Stimulated activated CD4-positive, alpha-beta T cell treated with anti-CD3 and anti-CD28 coated beads, Interleukin-12 subunit alpha, Interleukin-12 subunit beta, amount 100 ng/mL, for 24 hours (primary cell): ENCODE data around the gene ANAPC1.
"Not testable (repeated sequence)": the region's sequence is repeated elsewhere in the genome, so short reads cannot be mapped to it uniquely, and the experiment has no call there.

Source experiments
- DNase-seq, 2 experiments: peaks; one replicate each; pipeline ENCODE4 v3.0.0-alpha.2; 2020; ENCODE audit warnings: low read depth in 2 of 2

ANAPC1 gene

DNA sequence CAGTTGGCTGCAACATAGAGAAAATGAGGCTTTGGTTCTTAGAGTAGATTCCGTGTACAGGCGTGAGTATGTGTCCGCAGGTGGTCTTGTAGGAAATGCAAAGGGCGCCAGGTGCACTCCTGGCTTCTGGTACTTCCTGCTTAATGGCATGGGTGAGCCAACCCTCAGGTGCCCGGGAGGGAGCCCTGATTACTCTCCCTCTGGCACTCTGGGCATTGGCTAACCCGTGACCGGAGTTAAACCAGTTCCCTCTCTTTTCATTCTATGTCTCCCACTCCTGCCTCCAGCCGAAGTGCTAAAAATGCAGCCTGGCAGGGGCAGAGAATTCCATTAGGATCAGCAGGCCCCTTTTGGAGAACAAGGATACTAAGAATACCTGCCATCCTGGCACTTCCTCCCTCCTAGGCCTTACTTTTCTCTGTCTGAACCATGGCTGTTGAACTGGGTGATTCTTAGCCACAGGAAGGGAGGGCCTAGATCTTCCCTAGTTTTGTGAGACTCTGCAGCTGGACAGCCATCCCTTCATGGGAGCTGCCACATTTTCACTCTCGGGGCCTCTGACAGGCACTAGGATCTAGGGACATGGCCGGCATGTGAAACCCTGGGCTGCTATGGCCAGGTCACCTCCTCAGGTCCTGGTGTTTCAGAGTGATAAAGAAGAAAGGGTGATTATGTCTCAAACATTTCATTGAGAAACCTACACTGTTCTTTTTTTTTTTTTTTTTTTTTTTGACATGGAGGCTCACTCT lies 20.9 kb upstream of the ANAPC1 start:
- DNase-seq, result no peak

DNA sequence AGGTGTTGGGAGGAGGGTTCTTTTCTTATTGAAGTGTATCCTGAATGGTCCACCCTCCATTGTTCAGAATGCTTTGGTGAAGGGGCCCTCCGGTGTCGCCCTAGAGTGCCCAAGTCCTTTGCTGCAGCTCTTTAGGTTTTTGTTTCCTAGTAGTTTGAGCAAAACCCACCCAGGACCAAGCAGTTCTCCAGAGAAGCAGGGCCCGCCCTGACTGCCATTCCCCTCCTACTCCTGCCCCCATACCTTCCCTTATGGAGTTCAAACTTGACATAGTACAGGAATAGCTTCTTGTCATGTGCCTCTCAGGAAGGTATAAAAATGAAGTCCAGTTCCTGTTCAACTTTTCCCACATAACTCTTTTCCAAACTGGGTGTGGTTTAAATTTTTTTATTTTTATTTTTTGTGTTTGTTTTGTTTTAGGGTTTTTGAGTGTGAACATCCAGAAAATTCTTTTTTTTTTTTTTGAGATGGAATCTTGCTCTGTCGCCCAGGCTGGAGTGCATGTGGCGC lies 20.0 kb upstream of the ANAPC1 start:
- no peak for DNase-seq

DNA sequence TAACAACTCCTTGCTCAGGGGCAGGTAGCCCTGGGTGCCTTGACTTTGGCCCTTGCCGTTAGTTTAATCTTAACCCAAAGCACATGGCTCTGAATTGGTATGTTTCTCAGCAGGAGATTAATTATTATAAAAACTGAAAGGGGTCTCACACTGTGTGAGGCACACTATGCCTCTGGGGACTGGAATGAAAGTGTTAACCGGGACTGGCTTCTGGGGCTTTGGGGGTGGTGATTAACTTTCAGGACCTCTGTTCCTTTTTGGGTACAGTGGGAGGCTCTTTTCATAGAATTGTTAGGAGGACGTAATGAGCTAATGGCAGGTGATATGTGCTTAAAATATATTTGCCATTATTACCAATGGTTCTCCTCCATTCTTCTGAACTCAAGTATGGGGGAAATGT lies 19.5 kb upstream of the ANAPC1 start:
- DNase-seq, result no peak

DNA sequence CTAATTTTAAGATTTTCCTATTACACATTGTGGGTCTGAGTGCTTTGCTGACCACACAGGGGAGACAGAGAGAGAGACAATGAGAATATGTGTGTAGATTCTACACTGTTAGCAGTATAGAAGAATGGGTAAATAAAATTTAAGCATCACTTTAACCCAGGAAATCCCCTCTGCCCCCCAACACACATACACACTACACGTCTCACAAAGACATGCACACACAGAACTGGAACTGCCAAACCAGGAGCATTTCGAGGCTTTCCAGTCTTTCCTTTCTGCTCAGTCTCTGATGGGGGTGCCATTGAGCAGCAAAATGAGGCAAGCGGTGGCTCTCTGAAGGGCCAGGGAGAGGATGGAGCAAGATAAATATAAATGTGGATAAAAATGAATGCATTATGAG lies 16.9 kb upstream of the ANAPC1 start:
- no peak for DNase-seq

DNA sequence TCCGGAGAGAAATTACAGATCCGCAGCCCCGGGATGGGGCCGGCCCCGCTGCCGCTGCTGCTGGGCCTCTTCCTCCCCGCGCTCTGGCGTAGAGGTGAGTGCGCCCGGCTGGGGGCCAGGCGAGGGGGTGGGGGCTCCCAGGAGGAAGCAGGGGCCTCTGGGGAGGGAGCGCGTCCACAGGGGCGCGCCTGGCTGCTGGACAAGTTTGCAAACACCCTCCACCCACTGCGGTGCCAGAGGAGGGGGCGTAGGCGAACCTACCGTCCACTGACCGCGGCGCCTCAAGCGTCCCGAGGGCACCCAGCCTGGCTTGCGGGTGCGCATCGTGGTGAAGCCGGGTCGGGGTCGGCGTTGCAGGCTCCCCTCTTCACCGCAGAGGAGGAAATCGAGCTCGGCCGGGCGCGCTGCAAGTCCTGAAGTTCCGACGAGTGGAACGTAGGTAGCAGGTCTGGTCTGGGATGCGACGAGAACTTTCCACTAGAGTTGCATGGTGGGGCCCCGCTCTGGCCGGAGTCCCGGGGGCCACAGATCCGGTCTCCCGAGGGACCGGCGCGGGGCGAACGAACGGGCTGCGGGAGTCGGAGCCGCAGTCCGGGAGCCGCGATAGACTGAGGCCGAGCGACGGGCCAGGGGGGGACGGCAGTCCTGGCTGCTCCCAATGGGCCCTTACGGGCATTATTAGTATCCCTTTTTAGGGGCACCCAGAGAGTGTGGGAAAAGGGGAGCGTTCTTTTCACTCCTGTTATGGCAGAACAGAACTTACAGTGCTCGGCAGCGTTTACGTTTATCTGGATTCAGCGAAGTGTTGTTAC lies 14.9 kb upstream of the ANAPC1 start:
- DNase-seq, result peak in 1 of 2 experiments; percentile 12

DNA sequence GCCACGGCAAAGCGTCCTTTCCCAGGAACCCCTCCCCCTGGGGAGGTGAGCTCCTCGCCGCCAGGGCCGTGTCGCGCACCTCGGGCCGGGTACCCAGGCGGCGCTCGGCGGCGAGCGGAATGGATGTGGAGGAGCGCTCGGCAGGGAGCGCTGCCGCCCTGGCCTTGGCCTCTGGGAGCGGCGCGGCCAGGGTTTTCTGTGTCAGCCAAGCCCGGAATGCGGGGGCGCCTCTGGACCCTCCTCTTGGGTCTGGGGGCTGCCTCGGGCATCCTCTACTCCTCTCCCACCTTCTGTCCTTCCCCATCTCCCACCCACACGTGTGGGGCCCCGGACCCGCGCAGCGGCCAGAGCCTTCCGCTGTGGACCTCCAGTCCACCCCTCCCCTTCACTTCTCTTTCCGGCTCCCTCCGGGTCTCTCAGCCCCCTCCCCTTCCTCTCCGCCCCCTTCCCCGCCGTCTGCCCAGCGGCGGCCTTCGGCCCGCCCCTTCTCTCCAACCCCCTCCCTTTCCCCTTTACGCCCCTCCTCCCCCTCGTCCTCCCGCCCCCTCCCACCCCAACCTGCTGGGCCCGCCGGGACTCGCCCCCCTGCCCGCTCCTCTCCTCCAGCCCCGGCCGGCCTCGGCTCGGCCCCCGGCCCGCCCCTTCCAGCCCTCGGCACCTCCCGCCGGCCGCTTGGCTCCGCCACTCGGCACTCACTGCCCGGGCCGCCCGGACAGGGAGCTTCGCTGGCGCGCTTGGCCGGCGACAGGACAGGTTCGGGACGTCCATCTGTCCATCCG lies 14.1 kb upstream of the ANAPC1 start, which contains the start of gene MERTK:
TSS of gene MERTK (plus strand) at position 684 of the 779 bp plus-strand sequence. CDS start 129 bp downstream, outside the sequence.
- peak in 1 of 2 experiments; percentile 31 for DNase-seq

DNA sequence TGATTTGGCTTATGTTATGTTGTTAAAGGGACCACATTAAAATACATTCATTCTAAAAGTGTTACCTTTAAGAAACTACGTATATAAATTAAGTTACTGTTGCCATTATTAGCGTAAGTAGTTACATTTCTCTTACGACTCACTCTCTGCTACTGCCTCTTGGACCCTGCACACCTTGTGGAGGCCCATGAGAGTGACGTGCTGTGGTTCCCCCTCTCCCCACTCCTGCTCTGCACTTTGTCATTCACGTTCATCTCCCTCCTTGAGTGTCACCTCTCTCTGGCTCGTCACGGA lies 13.6 kb upstream of the ANAPC1 start:
- no peak for DNase-seq

DNA sequence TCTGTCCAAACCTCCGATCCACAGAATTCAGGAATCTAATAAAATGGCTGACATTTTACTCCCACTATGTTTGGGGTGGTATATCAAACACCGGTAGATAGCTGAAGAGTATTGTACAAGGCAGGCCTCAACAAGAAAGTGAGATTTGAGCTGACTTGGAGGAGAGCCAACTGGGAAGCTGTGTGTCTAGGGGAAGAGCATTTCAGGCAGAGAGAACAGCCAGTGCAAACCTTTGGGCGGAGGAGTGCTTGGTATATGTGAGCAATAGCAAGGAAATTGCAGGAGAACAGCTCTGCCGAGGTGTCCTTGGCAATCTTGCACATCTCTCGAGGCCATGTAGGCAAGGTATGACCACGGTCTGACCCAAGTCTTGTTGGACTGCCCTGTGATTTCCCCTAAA lies 12.6 kb upstream of the ANAPC1 start:
- no peak for DNase-seq

DNA sequence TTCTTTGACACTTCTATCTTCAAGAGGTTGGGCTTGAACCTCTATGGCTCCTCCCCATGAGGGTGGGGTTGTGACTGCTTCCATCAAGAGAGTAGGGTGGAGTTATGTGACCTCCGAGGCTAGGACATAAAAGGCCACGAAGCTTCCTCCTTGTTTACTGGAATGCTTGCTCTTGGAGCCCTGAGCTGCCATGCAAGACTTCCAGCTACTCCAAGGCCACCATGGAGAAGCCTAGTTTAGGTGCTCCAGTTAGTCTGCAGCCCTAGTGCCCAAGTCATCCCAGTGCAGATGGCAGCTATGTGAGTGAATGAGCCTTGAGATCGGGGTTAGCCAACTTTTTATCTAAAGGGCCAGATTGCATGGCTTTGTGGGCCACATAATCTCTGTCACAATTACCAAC lies 12.0 kb upstream of the ANAPC1 start:
- DNase-seq, result no peak

DNA sequence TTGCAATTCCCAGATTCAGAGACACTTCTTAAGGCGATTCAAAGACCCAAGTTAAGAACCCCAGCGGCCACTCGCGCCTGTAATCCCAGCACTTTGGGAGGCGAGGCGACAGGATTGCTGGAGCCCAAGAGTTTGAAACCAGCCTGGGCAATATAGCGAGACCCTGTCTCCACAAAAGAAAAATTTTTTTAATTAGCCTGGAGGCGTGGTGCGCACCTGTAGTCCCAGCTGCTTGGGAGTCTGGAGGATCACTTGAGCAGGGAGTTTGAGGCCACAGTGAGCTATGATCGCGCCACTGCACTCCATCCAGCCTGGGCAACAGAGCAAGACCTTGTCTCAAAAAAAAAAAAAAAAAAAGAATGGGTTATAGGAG lies 585 bp upstream of the ANAPC1 start:
- no peak for DNase-seq

DNA sequence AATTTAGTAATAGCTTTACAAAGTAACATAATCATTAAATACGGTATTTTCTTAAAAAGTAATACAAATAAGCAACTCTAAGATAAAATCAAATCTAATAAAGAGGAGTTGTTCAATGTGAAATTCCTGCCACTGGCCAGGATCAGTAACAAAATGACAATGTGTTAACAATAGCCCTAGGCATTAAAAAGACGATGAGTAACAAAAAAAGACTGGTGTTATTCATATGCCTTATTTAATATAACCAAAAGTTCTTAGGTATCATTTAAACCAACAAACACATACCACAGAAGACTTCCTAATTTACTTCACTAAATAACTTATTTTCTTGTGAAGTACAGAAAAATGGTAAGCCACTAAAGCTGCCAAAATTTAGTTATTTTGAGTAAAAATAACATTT lies 11.2 kb downstream of the ANAPC1 start:
- not testable (repeated sequence) for DNase-seq

DNA sequence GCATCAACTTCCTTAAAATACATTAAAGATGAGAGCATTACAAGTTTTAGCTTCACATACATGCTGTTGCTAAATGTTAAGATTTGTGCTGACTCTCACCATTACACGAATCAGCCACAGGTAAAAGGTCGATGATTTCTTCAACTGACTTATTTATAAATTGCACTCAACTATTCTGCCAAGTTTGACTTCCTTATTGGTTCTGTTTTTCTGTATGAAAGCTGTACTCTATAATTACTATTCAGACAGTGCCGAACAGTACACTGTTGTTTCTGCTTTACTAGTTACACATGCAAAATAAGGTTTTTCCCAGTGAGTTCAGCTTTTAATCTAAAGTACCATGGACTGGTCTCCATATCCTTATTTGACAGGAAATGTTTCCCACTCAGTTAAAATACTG lies 18.9 kb downstream of the ANAPC1 start:
- DNase-seq, result not testable (repeated sequence)

DNA sequence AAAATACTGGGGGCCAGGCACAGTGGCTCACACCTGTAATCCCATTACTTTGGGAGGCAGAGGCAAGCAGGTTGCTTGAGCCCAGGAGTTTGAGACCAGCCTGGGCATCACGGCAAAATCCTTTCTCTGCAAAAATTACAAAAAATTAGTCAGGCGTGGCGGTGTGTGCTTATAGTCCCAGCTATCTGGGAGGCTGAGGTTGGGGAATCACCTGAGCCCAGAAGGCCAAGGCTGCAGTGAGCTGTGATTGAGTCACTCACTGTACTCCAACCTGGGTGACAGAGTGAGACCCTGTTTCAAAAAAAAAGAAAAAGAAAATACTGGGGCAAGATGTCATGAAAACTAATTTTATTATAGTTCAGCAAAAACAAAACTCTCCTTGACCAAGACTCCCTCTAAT lies 24.0 kb downstream of the ANAPC1 start:
- not testable (repeated sequence) for DNase-seq

DNA sequence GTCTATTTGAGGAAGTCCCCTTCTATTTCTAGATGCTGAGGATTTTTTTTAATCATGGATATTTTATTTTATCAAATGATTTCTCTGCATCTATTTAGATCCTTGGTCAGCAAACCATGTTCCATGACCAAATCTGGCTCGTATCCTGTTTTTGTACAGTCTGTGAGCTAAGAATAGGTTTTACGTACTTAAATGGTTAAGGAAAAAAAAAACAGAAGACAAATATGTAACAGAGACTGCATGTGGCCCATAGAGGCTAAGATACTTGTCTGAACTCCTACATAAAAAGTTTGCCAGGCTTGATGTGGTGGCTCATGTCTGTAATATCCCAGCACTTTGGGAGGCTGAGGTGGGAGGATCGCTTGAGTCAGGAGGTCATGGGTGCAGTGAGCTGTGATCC lies 31.4 kb downstream of the ANAPC1 start:
- not testable (repeated sequence) for DNase-seq

DNA sequence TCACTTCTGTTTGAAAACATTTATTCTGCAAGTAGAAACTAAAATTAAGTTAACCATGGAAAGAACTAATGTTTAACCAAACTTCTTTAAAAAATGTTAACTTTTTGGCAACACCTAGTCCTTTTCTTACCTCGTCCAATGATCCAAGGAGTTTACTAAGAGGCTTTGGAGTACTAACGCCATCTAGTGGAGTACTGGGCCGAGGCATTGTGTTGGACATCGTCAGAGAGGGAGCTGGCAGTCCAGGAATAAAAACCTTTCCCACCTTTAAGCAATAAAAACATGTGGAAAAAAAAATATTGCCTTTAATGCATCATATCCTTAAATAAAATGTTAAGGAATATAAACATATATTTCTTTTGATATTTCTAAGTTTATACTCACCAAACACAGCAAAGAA lies 33.3 kb downstream of the ANAPC1 start:
- peak in 1 of 2 experiments; percentile 4 for DNase-seq

DNA sequence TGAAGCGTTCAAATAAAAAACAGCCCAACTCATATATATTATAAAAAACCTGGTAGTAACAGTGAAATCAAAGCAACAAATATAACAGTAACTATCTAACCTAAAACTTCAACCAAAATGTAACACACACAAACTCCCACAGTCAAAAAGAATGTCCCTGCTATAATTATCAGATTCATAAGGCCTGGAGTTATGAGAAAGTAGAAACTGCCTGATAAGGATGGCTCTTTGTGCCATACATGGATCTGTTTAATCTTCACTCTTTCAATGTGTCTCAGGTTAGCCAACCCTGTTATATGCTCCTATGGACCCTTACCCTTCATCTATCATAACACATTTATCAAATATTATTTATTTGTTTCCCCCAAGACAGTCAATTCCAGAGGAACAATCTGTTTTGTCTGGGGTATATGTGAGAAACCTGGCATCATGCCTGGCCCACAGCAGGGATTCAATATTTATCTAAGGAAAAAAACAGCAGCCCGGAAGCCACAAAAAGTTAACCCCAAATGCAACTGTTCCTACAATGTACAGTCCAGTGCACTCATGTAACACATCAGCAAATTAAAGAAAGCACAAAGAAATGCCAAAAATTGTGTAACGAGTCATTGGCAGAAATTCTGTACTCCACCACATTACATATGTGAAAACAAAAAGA lies 44.2 kb downstream of the ANAPC1 start:
- DNase-seq, result not testable (repeated sequence)

DNA sequence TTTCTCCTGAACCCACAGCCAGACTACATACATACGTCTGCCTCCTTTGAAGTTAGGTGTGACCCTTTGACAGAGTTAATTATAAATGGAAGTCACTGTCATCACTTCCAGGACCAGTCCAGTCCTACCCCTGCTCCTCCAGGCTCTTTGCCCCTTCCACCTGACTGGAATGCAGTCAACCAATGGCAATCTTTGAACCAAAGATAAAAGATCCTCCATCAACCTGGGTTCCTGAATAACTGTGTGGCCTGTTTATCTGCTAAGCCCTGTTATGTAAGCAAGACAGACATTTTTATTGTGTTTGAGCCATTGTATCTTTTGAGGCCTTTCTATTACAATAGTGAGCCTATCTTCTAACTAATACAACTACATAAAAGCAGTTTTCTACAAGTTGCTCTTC lies 45.0 kb downstream of the ANAPC1 start:
- not testable (repeated sequence) for DNase-seq

DNA sequence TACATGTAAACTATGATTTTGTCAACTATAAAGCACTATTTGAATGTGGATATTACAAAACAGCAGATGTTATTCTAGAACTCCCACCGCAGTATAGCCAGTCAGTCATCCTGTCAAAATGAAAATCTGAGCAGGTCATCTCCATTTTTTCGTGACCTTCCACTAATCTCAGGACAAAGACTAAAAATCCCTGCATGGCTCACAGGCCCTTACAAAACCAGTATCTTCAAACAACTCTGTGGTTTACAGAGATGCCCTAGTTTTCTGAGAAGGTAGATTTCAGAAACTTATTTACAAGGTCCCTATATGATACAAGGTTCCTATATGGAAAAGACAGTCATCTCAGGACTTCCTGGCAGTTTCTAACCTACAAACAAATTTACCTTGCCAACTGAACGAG lies 49.8 kb downstream of the ANAPC1 start:
- not testable (repeated sequence) for DNase-seq

DNA sequence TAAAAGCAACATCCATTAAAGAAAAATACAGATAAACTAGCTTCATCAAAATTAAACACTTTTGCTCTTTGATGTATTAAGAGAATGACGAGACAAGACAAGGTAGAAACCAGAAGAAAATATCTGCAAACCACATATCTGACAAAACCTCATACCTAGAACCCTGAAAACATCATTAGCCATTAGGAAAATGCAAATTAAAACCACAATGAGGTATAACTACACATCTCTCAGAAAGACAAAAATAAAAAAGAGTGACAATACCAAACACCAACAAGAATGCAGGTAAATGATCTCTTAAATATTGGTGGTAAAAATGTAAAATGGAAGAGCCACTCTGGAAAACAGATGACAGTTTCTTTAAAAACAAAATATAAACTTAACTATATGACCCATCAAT lies 53.5 kb downstream of the ANAPC1 start:
- DNase-seq, result not testable (repeated sequence)

DNA sequence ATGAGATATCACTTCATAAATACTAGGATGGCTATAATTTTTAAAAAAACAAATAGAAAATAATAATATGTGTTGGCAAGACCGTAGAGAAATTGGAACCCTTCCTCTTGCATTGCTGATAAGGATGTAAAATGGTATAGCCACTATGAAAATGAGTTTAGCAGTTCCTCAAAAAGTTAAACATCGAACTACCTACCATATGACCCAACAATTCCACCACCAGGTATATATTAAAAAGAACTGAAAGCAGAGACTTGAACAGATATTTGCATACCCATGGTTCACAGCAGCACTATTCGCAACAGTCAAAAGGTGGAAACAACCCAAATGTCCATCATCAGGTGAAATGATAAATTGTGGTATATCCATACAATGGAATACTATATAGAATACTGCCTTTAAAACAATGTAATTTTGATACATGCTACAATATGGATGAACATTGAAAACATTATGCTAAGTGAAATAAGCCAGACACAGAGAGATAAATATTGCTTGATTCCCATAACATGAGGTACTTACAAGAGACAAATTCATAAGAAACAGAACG lies 55.7 kb downstream of the ANAPC1 start:
- not testable (repeated sequence) for DNase-seq

DNA sequence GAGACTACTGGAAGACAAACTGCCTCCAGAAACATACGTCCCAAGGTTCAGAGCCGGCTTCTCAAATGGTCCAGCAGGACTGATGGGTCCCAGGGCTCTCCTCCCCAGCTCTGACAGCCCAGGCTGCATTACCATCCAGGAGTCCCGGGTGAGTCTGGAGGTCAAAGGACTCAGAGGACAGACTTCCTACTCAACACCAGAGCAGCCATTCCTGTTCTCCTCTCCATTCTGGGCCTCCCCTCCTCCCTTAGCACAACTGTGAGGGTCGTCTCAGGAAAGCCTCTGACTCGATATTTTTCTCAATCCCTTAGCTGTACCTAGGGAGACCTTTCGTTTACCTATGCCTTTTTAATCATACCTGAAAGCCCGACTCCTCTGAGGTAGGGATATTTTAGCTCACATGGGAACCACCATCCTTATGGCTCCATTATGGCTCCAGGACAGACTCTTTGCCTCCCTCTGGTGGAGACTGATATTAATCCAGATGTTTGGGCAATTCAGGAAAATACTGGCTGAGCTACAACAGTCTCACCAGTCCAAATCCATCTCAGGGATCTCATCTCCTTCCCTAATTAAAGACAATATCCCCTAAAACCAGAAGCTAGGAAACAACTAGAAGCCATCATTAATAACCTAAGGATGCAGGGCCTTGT lies 70.9 kb downstream of the ANAPC1 start:
- DNase-seq, result not testable (repeated sequence)
